ENCODE results near the gene BHMT2. TPM values are rescaled to one million over a fixed set of nuclear protein-coding genes. Genes with fewer than 3 reads are reported as not detected.
A peak's percentile ranks its signal among the peaks of the same experiment; 100 is the strongest.

Gene BHMT2
- 0.15 TPM for total RNA-seq (2013)
- polyA plus RNA-seq (not detected), polyA minus RNA-seq (not detected in 2 replicates), total RNA-seq (0 to 1.8 (median 0) reads per million in 11 experiments)

DNA sequence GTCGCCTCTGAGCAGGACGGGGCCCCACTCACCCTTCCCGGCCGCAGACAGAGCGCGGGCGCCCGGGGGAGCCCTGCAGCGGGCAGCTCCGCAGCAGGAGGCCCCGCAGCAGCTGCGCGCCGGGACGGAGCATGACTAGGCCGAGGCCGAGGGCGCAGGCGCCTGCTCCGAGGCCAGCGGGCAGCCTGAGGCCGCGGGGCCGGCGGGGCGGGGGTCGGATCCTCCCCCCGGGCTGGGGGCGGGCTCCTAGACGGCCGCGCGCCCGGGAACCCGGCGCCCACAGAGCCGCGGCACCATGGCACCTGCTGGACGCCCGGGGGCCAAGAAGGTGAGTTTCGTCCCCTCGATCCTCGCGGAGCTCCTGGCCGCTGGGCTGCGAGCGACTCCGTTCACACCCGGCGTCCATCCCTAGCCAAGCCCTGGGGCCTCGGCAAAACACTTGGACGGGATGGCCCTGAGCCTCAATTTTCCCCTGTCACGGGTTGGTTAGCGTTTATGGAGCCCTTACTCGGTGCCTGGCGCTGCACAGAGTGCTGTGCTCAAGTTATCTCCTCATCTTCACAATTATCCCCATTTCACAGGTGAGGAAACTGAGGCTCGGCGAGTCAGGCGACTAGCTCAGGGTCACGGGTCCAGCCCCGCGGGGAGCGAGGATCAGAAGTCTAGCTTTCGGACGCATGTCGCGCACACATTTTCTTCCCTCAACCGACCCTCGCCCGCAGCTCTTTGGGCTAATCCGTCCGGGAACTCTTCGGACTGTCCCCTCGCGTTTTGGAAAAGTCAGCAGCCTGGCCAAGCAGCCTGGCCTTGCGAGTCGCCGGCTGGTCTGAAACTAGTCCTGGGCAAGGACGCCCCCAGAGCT is at the start of gene BHMT2, which contains the start of gene DMGDH:
Gene BHMT2, plus strand, starts transcription at position 280 of the 862 bp plus-strand sequence. Its CDS starts 16 bp downstream, at position 296.
Gene DMGDH, minus strand, starts transcription at position 187 of the 862 bp plus-strand sequence. Its CDS starts 54 bp downstream, at position 133.
- 28% methylated on average over 72 of the region's 79 CpGs for WGBS (ENCODE audit: insufficient coverage)
- Histone ChIP-seq H3K4me3 (replicated peaks in 1 of 3; ENCODE audit: low read depth in 2 of 3, low read length in 3 of 3) (no peak within 1 kb of the TSS), H3K9me3 (replicated peaks in 1 of 2; ENCODE audit: control insufficient read depth in 1 of 2, insufficient read depth in 1 of 2, low read length in 2 of 2) (peaks cover 0 to 2% of the 10 kb centered on the region in 2 donors), H3K27me3 (ENCODE audit: control insufficient read depth in 2 of 2, insufficient read depth in 2 of 2, low read length in 2 of 2) (peaks cover 8 to 19% of the 10 kb centered on the region in 2 donors), H3K79me2 (ENCODE audit: insufficient read depth, low read length) (no peaks in the 10 kb centered on the region), H3K4me1 (ENCODE audit: control insufficient read depth in 1 of 2, insufficient read depth in 2 of 2, low read length in 2 of 2) (no peaks in the 10 kb centered on the region), H3K27ac (ENCODE audit: low read depth in 1 of 2, low read length in 2 of 2) (no peak within 1 kb of the TSS), H3K4me2 (replicated peaks; ENCODE audit: extremely low read depth, low read length, poor library complexity, severe bottlenecking) (peak within 1 kb of the TSS; percentile 50), H2AFZ (ENCODE audit: insufficient read depth, low read depth, low read length, poor library complexity, severe bottlenecking) (no peak within 1 kb of the TSS), H4K20me1 (ENCODE audit: insufficient read depth, low read length) (no peaks in the 10 kb centered on the region), H3K36me3 (replicated peaks in 1 of 2; ENCODE audit: control insufficient read depth in 1 of 2, insufficient read depth in 2 of 2, low read length in 2 of 2) (no peaks in the 10 kb centered on the region), H3K9ac (ENCODE audit: insufficient read depth, low read length, poor library complexity, severe bottlenecking) (peak within 1 kb of the TSS; percentile 43)
- Mint-ChIP-seq H3K4me1 (peaks cover 8% of the 10 kb centered on the region), H3K9me3 (peaks cover 0 to 13% (median 3%) of the 10 kb centered on the region in 7 donors), H3K27ac (no peak within 1 kb of the TSS), H3K27me3 (ENCODE audit: low read depth in 3 of 3) (peaks cover 11 to 31% (median 16%) of the 10 kb centered on the region in 3 donors), H3K4me3 (peak within 1 kb of the TSS in 1 of 2 donors; percentile 71), H3K36me3 (peaks cover 0 to 3% of the 10 kb centered on the region in 2 donors)
- intact Hi-C loops (cut with micrococcal nuclease): no loop called here
- DNase-seq: no peak
- TF ChIP-seq, protein P1, sequence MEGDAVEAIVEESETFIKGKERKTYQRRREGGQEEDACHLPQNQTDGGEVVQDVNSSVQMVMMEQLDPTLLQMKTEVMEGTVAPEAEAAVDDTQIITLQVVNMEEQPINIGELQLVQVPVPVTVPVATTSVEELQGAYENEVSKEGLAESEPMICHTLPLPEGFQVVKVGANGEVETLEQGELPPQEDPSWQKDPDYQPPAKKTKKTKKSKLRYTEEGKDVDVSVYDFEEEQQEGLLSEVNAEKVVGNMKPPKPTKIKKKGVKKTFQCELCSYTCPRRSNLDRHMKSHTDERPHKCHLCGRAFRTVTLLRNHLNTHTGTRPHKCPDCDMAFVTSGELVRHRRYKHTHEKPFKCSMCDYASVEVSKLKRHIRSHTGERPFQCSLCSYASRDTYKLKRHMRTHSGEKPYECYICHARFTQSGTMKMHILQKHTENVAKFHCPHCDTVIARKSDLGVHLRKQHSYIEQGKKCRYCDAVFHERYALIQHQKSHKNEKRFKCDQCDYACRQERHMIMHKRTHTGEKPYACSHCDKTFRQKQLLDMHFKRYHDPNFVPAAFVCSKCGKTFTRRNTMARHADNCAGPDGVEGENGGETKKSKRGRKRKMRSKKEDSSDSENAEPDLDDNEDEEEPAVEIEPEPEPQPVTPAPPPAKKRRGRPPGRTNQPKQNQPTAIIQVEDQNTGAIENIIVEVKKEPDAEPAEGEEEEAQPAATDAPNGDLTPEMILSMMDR (IDR thresholded peaks at IDR 0.05): no peak

GRCh38 chr5:79020861-79021561 is 48.6 kb upstream of the BHMT2 start:
- peaks cover 10 to 15% of the 10 kb centered on the region in 2 donors for H3K27me3 ChIP-seq (ENCODE audit: control insufficient read depth in 2 of 2, insufficient read depth in 2 of 2, low read length in 2 of 2)
- peaks cover 16% of the 10 kb centered on the region for H3K4me1 Mint-ChIP-seq

More at GRCh38 chr5:79020861-79021561, 48.6 kb upstream of the BHMT2 start:
- Histone ChIP-seq H3K9me3 (replicated peaks in 1 of 2; ENCODE audit: control insufficient read depth in 1 of 2, insufficient read depth in 1 of 2, low read length in 2 of 2) (no peaks in the 10 kb centered on the region), H3K4me3 (replicated peaks in 1 of 3; ENCODE audit: low read depth in 2 of 3, low read length in 3 of 3) (no peak overlapping the region), H4K20me1 (ENCODE audit: insufficient read depth, low read length) (no peaks in the 10 kb centered on the region), H3K79me2 (ENCODE audit: insufficient read depth, low read length) (no peaks in the 10 kb centered on the region), H2AFZ (ENCODE audit: insufficient read depth, low read depth, low read length, poor library complexity, severe bottlenecking) (peak overlapping the region; percentile 21), H3K9ac (ENCODE audit: insufficient read depth, low read length, poor library complexity, severe bottlenecking) (no peak overlapping the region), H3K36me3 (replicated peaks in 1 of 2; ENCODE audit: control insufficient read depth in 1 of 2, insufficient read depth in 2 of 2, low read length in 2 of 2) (no peaks in the 10 kb centered on the region), H3K4me2 (replicated peaks; ENCODE audit: extremely low read depth, low read length, poor library complexity, severe bottlenecking) (peak overlapping the region; percentile 22), H3K4me1 (ENCODE audit: control insufficient read depth in 1 of 2, insufficient read depth in 2 of 2, low read length in 2 of 2) (peaks cover 0 to 3% of the 10 kb centered on the region in 2 donors), H3K27ac (ENCODE audit: low read depth in 1 of 2, low read length in 2 of 2) (no peak overlapping the region)
- intact Hi-C loops (cut with micrococcal nuclease): loop anchor here in 1 of 2 donors (5.0 to 10.0 kb wide), 2 partner anchors 111 to 444 kb away; no protein-coding TSS in a partner anchor
- peak overlapping the region; percentile 25 to 59 for H3K4me3 Mint-ChIP-seq
- H3K27ac Mint-ChIP-seq: peak overlapping the region in 1 of 7 donors; percentile 46
- TF ChIP-seq, protein P1 (IDR thresholded peaks at IDR 0.05): peak; percentile 74
- peaks cover 0 to 2% (median 0%) of the 10 kb centered on the region in 7 donors for H3K9me3 Mint-ChIP-seq
- no peaks in the 10 kb centered on the region for H3K36me3 Mint-ChIP-seq
- 12% methylated on average over 5 of the region's 14 CpGs for WGBS (ENCODE audit: insufficient coverage)
- peak; percentile 38 to 50 (median 42) for DNase-seq
- H3K27me3 Mint-ChIP-seq (ENCODE audit: low read depth in 3 of 3): peaks cover 7 to 27% (median 7%) of the 10 kb centered on the region in 3 donors
